HepG2 (cell line): ENCODE measurements around the gene MGST2. TPM values are rescaled to one million over a fixed set of nuclear protein-coding genes. Genes with fewer than 3 reads are reported as not detected.

Source experiments
- FOSL1 ChIP-seq: sonication (generic); formaldehyde crosslinking; IDR thresholded peaks from 2 replicates; pipeline ENCODE4 v1.9.0; 2021; ENCODE audit warnings: missing genetic modification reagents, borderline replicate concordance
- HOXA5 ChIP-seq: sonication (generic); formaldehyde crosslinking; IDR thresholded peaks from 2 replicates; pipeline ENCODE4 v1.4.0; 2020; ENCODE audit warnings: missing genetic modification reagents
- IRF9 ChIP-seq: sonication (generic); formaldehyde crosslinking; IDR thresholded peaks from 2 replicates; pipeline ENCODE4 v1.8.0; 2022; ENCODE audit warnings: missing genetic modification reagents, mild to moderate bottlenecking, borderline replicate concordance
- KLF12 ChIP-seq: sonication (generic); formaldehyde crosslinking; IDR thresholded peaks from 2 replicates; pipeline ENCODE4 v1.4.0; 2020; ENCODE audit warnings: missing genetic modification reagents, borderline replicate concordance
- RFX5 ChIP-seq: IDR thresholded peaks from 2 replicates; pipeline ENCODE4 v1.6.1; 2011; ENCODE audit warnings: low read depth, low read length, improper control_type of control experiment
- SP1 ChIP-seq, 2 experiments: fragments of 450-650 bp in 1 of 2; sonication (generic) in 1 of 2; formaldehyde crosslinking in 1 of 2; IDR thresholded peaks; 2 replicates each; pipeline versions ENCODE4 v1.4.0 to v1.6.1; 2016 to 2020; ENCODE audit warnings: missing genetic modification reagents in 1 of 2
- TOPORS ChIP-seq: sonication (generic); formaldehyde crosslinking; IDR thresholded peaks from 2 replicates; pipeline ENCODE4 v1.8.0; 2023; ENCODE audit warnings: mild to moderate bottlenecking, missing genetic modification reagents
- ZBTB42 ChIP-seq: sonication (generic); formaldehyde crosslinking; IDR thresholded peaks from 2 replicates; pipeline ENCODE4 v1.5.0; 2020; ENCODE audit warnings: mild to moderate bottlenecking, missing genetic modification reagents
- ZNF263 ChIP-seq: sonication (generic); formaldehyde crosslinking; IDR thresholded peaks from 2 replicates; pipeline ENCODE4 v1.4.0; 2020; ENCODE audit warnings: missing genetic modification reagents
- ZNF773 ChIP-seq: sonication (generic); formaldehyde crosslinking; IDR thresholded peaks from 2 replicates; pipeline ENCODE4 v1.4.0; 2020; ENCODE audit warnings: missing genetic modification reagents, borderline replicate concordance
- polyA plus RNA-seq, 8 experiments: library from polyadenylated mRNA; depleted of rRNA in 3 of 8; stranded (reverse) in 7 of 8; unstranded in 1 of 8; fragments of >200 nt; fragmentation: Illumina TruSeq in 4 of 8; extraction: Trizol in 4 of 8; gene quantifications; 2 replicates each; pipeline versions ENCODE4 v1.2.1 to v1.2.3, GENCODE V29; 2011 to 2016; ENCODE audit warnings: low read depth in 4 of 8, missing spikeins in 1 of 8, mixed read lengths in 1 of 8; ENCODE audit not compliant: insufficient read depth in 1 of 8
- total RNA-seq, 5 experiments: library from RNA; depleted of rRNA; stranded (reverse); fragments of >200 nt; fragmentation: Illumina TruSeq; extraction: Trizol; gene quantifications; 2 replicates each; pipeline ENCODE4 v1.2.3, GENCODE V29; 2016; ENCODE audit warnings: low read depth in 1 of 5
- TF ChIP-seq, protein P1 (sequence below): sonication (generic); formaldehyde crosslinking; IDR thresholded peaks from 2 replicates; pipeline ENCODE4 v1.4.0; 2020; ENCODE audit warnings: low read depth, mild to moderate bottlenecking, missing genetic modification reagents
- TF ChIP-seq, protein P2 (sequence below), 2 experiments: fragments of 450-650 bp in 1 of 2; sonication (generic) in 1 of 2; formaldehyde crosslinking; IDR thresholded peaks; 2 replicates each; pipeline versions ENCODE4 v1.5.0 to v1.8.0; 2020 to 2022; ENCODE audit warnings: mild to moderate bottlenecking in 1 of 2, missing genetic modification reagents in 1 of 2

Gene MGST2
- total and polyA plus RNA-seq, 2 of the 13 experiments (the other 11 are each of a cell fraction or from before 2014, with no cell fraction given), result 205 to 416 TPM

DNA sequence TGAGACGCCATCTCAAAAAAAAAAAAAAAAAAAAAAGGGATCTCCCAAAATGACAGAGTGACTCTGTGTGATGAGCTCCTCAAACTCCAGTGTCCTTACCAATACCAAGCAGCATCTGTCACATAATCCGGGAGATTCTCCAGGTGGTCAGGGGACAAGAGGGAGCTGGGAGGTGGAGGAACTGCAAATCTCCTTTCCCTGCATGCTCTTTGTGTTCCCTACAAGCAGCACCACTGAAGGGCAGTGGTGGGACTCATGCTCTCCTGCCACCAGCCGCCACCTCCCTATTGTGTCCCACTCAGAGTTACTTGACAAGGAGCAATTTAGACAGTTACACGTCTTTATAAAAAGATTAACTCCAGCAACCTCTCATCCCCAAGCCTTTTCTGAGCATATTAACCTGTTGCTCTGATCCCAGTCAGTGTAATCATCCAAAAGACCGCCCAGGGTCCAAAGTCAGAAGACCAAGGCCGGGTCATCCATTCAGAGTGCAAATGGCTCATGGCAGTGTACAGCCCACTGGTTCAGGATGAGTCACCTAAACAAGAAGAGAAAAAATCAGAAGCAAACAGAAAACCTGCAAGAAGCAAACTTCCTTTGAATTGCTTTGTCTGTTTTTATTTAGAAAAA, 23.6 kb downstream of the MGST2 start (continued):
- TF ChIP-seq IRF9 (CRISPR knock-in tag), result peak; percentile 53; the same call in 1 of the 2 replicates
- no peak for TF ChIP-seq KLF12 (CRISPR knock-in tag)
- TF ChIP-seq ZBTB42 (CRISPR knock-in tag), result no peak
- TF ChIP-seq ZNF773 (CRISPR knock-in tag), result no peak
- TF ChIP-seq ZNF263 (CRISPR knock-in tag), result peak; percentile 56
- TF ChIP-seq, protein P1, sequence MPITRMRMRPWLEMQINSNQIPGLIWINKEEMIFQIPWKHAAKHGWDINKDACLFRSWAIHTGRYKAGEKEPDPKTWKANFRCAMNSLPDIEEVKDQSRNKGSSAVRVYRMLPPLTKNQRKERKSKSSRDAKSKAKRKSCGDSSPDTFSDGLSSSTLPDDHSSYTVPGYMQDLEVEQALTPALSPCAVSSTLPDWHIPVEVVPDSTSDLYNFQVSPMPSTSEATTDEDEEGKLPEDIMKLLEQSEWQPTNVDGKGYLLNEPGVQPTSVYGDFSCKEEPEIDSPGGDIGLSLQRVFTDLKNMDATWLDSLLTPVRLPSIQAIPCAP (CRISPR knock-in tag), result no peak
- TF ChIP-seq SP1 (IDR thresholded peaks at IDR 0.05), result no peak
- TF ChIP-seq SP1 (CRISPR knock-in tag; IDR thresholded peaks at IDR 0.05), result no peak
- TF ChIP-seq HOXA5 (CRISPR knock-in tag), result no peak
- TF ChIP-seq, protein P2, sequence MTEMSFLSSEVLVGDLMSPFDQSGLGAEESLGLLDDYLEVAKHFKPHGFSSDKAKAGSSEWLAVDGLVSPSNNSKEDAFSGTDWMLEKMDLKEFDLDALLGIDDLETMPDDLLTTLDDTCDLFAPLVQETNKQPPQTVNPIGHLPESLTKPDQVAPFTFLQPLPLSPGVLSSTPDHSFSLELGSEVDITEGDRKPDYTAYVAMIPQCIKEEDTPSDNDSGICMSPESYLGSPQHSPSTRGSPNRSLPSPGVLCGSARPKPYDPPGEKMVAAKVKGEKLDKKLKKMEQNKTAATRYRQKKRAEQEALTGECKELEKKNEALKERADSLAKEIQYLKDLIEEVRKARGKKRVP (CRISPR knock-in tag; IDR thresholded peaks at IDR 0.05), result peak in 1 of 2 experiments; percentile 76; a peak in 2 of 4 replicates
- no peak for TF ChIP-seq RFX5
- TF ChIP-seq TOPORS, result no peak
- peak; percentile 95 for TF ChIP-seq FOSL1 (CRISPR knock-in tag)
